Activated CD8-positive, alpha-beta T cell treated with anti-CD3 and anti-CD28 coated beads for 36 hours (primary cell): ENCODE measurements around the gene GSTM5. TPM values are rescaled to one million over a fixed set of nuclear protein-coding genes. Genes with fewer than 3 reads are reported as not detected.
"Not testable (repeated sequence)": the region's sequence is repeated elsewhere in the genome, so short reads cannot be mapped to it uniquely, and the experiment has no call there.

Experiments
- ATAC-seq: fragments of 200-7000 bp; cut with Tn5 transposase; one replicate; pipeline ENCODE4 v1.10.0; 2021; ENCODE audit warnings: mild to moderate bottlenecking, moderate library complexity
- CTCF ChIA-PET: fragments of 350-600 bp; sonication (Branson Sonifier 250); formaldehyde crosslinking; loops from one replicate; lab custom pipeline; 2021; ENCODE audit warnings: antibody characterized with exemption; lab: Charles Lee
- POLR2A ChIA-PET: fragments of 350-600 bp; sonication (Branson Sonifier 250); formaldehyde crosslinking; loops from one replicate; lab custom pipeline; 2021; ENCODE audit warnings: antibody characterized with exemption; lab: Charles Lee
- DNase-seq: peaks from one replicate; pipeline ENCODE4 v3.0.0-alpha.2; 2020
- H3K27ac Mint-ChIP-seq: one replicate; pipeline ENCODE4 v1.8.0; 2021; ENCODE audit warnings: mild to moderate bottlenecking, mixed read lengths
- H3K27me3 Mint-ChIP-seq: one replicate; pipeline ENCODE4 v1.8.0; 2021; ENCODE audit warnings: mixed read lengths
- H3K36me3 Mint-ChIP-seq: one replicate; pipeline ENCODE4 v1.8.0; 2021; ENCODE audit warnings: low read depth, mixed read lengths
- H3K4me1 Mint-ChIP-seq: one replicate; pipeline ENCODE4 v1.8.0; 2021; ENCODE audit warnings: low read depth, mixed read lengths
- H3K4me3 Mint-ChIP-seq: one replicate; pipeline ENCODE4 v1.8.0; 2021; ENCODE audit warnings: mild to moderate bottlenecking, moderate library complexity, mixed read lengths
- H3K9me3 Mint-ChIP-seq: one replicate; pipeline ENCODE4 v1.8.0; 2021; ENCODE audit warnings: mixed read lengths
- CTCF ChIP-seq: fragments of 200-600 bp; IDR thresholded peaks from one replicate; pipeline ENCODE4 v1.8.0; 2022; ENCODE audit warnings: antibody characterized with exemption, mild to moderate bottlenecking
- intact Hi-C: fragments of 100-400 bp; cut with micrococcal nuclease; formaldehyde crosslinking; loops from one replicate; pipeline ENCODE4 v1.10.0; 2022
- total RNA-seq, 2 experiments: library from RNA; stranded (reverse); gene quantifications; one replicate each; pipeline ENCODE4 v1.2.3, GENCODE V29; 2021

GSTM5 gene
- total RNA-seq, 2 experiments from 2014 or later = 0.49 to 0.50 TPM

GRCh38 chr1:109697066-109697465, 15.0 kb upstream of the GSTM5 start:
- Mint-ChIP-seq H3K4me3 (no peak overlapping the region), H3K27me3 (no peaks in the 10 kb centered on the region), H3K36me3 (no peaks in the 10 kb centered on the region), H3K4me1 (no peaks in the 10 kb centered on the region), H3K9me3 (no peaks in the 10 kb centered on the region), H3K27ac (no peak overlapping the region)
- CTCF ChIA-PET = no interaction called here
- POLR2A ChIA-PET = no interaction called here
- TF ChIP-seq CTCF = no peak
- ATAC-seq (no peak), DNase-seq (no peak)
- intact Hi-C loops = no loop called here

- H3K36me3 Mint-ChIP-seq, DNase-seq, H3K27me3 Mint-ChIP-seq, H3K9me3 Mint-ChIP-seq, POLR2A ChIA-PET, H3K4me1 Mint-ChIP-seq, H3K4me3 Mint-ChIP-seq, H3K27ac Mint-ChIP-seq, intact Hi-C loops, ATAC-seq, CTCF ChIA-PET: not testable (repeated sequence)
Observed at GRCh38 chr1:109697861-109698260, 14.2 kb upstream of the GSTM5 start.

GRCh38 chr1:109702940-109703339, 9.1 kb upstream of the GSTM5 start:
- H3K36me3 Mint-ChIP-seq, H3K27me3 Mint-ChIP-seq, H3K4me3 Mint-ChIP-seq, CTCF ChIA-PET, H3K9me3 Mint-ChIP-seq, DNase-seq, POLR2A ChIA-PET, H3K27ac Mint-ChIP-seq, H3K4me1 Mint-ChIP-seq, ATAC-seq, intact Hi-C loops: not testable (repeated sequence)

GRCh38 chr1:109704173-109704572, 7.9 kb upstream of the GSTM5 start:
- no peak overlapping the region for H3K27ac Mint-ChIP-seq
- H3K4me3 Mint-ChIP-seq = no peak overlapping the region
- no peak for TF ChIP-seq CTCF
- ChIA-PET POLR2A (no interaction called here), CTCF (interaction anchor here (1.0 kb wide), 1 partner anchor 210 kb away, joined by 3 read pairs; the partner anchor contains the start of gene CYB561D1)
- H3K4me1 Mint-ChIP-seq = no peaks in the 10 kb centered on the region
- ATAC-seq (no peak), DNase-seq (no peak)
- H3K27me3 Mint-ChIP-seq = no peaks in the 10 kb centered on the region
- intact Hi-C loops = no loop called here
- H3K36me3 Mint-ChIP-seq = peaks cover 9% of the 10 kb centered on the region
- peaks cover 14% of the 10 kb centered on the region for H3K9me3 Mint-ChIP-seq

- CTCF ChIA-PET = no interaction called here
- no peak overlapping the region for H3K4me3 Mint-ChIP-seq
- peaks cover 9% of the 10 kb centered on the region for H3K36me3 Mint-ChIP-seq
- POLR2A ChIA-PET = no interaction called here
- H3K4me1 Mint-ChIP-seq = no peaks in the 10 kb centered on the region
- peaks cover 18% of the 10 kb centered on the region for H3K9me3 Mint-ChIP-seq
- no peak for TF ChIP-seq CTCF
- ATAC-seq = no peak
- H3K27me3 Mint-ChIP-seq = no peaks in the 10 kb centered on the region
- H3K27ac Mint-ChIP-seq = no peak overlapping the region
- intact Hi-C loops = no loop called here
- no peak for DNase-seq
Observed at GRCh38 chr1:109705411-109705810, 6.6 kb upstream of the GSTM5 start.

GRCh38 chr1:109708949-109709348, 3.1 kb upstream of the GSTM5 start:
- H3K27me3 Mint-ChIP-seq, H3K4me1 Mint-ChIP-seq, H3K4me3 Mint-ChIP-seq, H3K36me3 Mint-ChIP-seq, intact Hi-C loops, H3K27ac Mint-ChIP-seq, CTCF ChIA-PET, DNase-seq, POLR2A ChIA-PET, ATAC-seq: not testable (repeated sequence)
- peaks cover 16% of the 10 kb centered on the region for H3K9me3 Mint-ChIP-seq

- ATAC-seq, CTCF ChIA-PET, H3K27ac Mint-ChIP-seq, H3K4me1 Mint-ChIP-seq, H3K27me3 Mint-ChIP-seq, H3K36me3 Mint-ChIP-seq, H3K4me3 Mint-ChIP-seq, DNase-seq, intact Hi-C loops: not testable (repeated sequence)
- H3K9me3 Mint-ChIP-seq = peaks cover 13% of the 10 kb centered on the region
- POLR2A ChIA-PET = interaction anchor here (0.6 to 0.7 kb wide), 2 partner anchors 11 to 39 kb away, joined by 3 read pairs; no protein-coding TSS in a partner anchor
Observed at GRCh38 chr1:109709822-109710221, 2.2 kb upstream of the GSTM5 start.
